K562 (cell line): Measurements from ENCODE around the gene PI4KA. TPM values are rescaled to one million over a fixed set of nuclear protein-coding genes. Genes with fewer than 3 reads are reported as not detected.
A peak's percentile ranks its signal among the peaks of the same experiment; 100 is the strongest.

Experiments
- CSDE1 ChIP-seq, 2 experiments: fragments of 450-650 bp; IDR thresholded peaks; 2 replicates each; pipeline ENCODE4 v1.6.1; 2016; ENCODE audit warnings: mild to moderate bottlenecking in 1 of 2
- ETV6 ChIP-seq, 3 experiments: fragments of 150-350 bp in 1 of 3; sonication (generic) in 1 of 3; formaldehyde crosslinking in 1 of 3; IDR thresholded peaks; 2 replicates each; pipeline versions ENCODE4 v1.6.1 to v1.8.0; 2014 to 2022; ENCODE audit warnings: borderline replicate concordance in 2 of 3, low read depth in 2 of 3, antibody characterized with exemption in 1 of 3, low read length in 1 of 3, mild to moderate bottlenecking in 1 of 3, missing genetic modification reagents in 1 of 3
- IFI16 ChIP-seq: fragments of 250-450 bp; sonication (Bioruptor Pico); IDR thresholded peaks from 2 replicates; pipeline ENCODE4 v2.1.2; 2022; ENCODE audit warnings: mild to moderate bottlenecking, inconsistent platforms
- IRF2 ChIP-seq: sonication (generic); formaldehyde crosslinking; IDR thresholded peaks from 2 replicates; pipeline ENCODE4 v1.8.1; 2022; ENCODE audit warnings: mild to moderate bottlenecking, missing genetic modification reagents
- JUN ChIP-seq, 2 experiments: sonication (generic) in 1 of 2; formaldehyde crosslinking in 1 of 2; IDR thresholded peaks; 2 replicates each; pipeline versions ENCODE4 v1.6.1 to v1.8.0; 2012 to 2022; ENCODE audit warnings: borderline replicate concordance in 2 of 2, mild to moderate bottlenecking in 2 of 2, improper control_type of control experiment in 1 of 2, low read depth in 1 of 2, low read length in 1 of 2, missing genetic modification reagents in 1 of 2
- MAFF ChIP-seq: IDR thresholded peaks from 2 replicates; pipeline ENCODE4 v1.6.1; 2012; ENCODE audit warnings: low read length, improper control_type of control experiment
- NR2C2 ChIP-seq, 2 experiments: fragments of 200-800 bp in 1 of 2; sonication (Bioruptor generic) in 1 of 2; sonication (generic) in 1 of 2; formaldehyde crosslinking in 1 of 2; IDR thresholded peaks; 2 replicates each; pipeline versions ENCODE4 v1.6.1 to v1.8.0; 2016 to 2022; ENCODE audit warnings: mild to moderate bottlenecking in 1 of 2, missing compliant biosample characterization in 1 of 2, missing genetic modification characterization in 1 of 2, missing genetic modification reagents in 1 of 2
- PCBP2 ChIP-seq: fragments of 200-400 bp; formaldehyde crosslinking; IDR thresholded peaks from 2 replicates; pipeline ENCODE4 v1.6.1; 2018; ENCODE audit warnings: low read length, low read depth, mild to moderate bottlenecking, moderate library complexity; ENCODE audit not compliant: poor library complexity, severe bottlenecking
- RBM17 ChIP-seq: fragments of 200-400 bp; formaldehyde crosslinking; IDR thresholded peaks from 2 replicates; pipeline ENCODE4 v1.6.1; 2017; ENCODE audit warnings: low read depth, mild to moderate bottlenecking, low read length, borderline replicate concordance
- RCOR1 ChIP-seq, 2 experiments: IDR thresholded peaks; 2 replicates each; pipeline ENCODE4 v1.6.1; 2012; ENCODE audit warnings: low read depth in 2 of 2, low read length in 2 of 2, borderline replicate concordance in 1 of 2, improper control_type of control experiment in 1 of 2
- STAG1 ChIP-seq: sonication (generic); formaldehyde crosslinking; IDR thresholded peaks from 2 replicates; pipeline ENCODE4 v1.5.0; 2020; ENCODE audit warnings: missing genetic modification reagents, borderline replicate concordance
- ZNF436 ChIP-seq: fragments of 250-450, 450-650 bp; sonication (Bioruptor Pico); formaldehyde crosslinking; IDR thresholded peaks from 2 replicates; pipeline ENCODE4 v1.7.0; 2020; ENCODE audit warnings: mild to moderate bottlenecking
- ZNF445 ChIP-seq: fragments of 250-450 bp; sonication (Bioruptor Pico); IDR thresholded peaks from 2 replicates; pipeline ENCODE4 v1.4.0; 2020; ENCODE audit warnings: low read depth, mild to moderate bottlenecking, moderate library complexity
- polyA plus RNA-seq, 8 experiments: library from polyadenylated mRNA; depleted of rRNA in 4 of 8; stranded (reverse) in 5 of 8; unstranded in 3 of 8; fragments of >200 nt; fragmentation: Nextera tagmentation in 2 of 8; fragmentation: Illumina TruSeq in 1 of 8; extraction: Ambion mirVana in 2 of 8; extraction: Trizol in 1 of 8; gene quantifications; 2 replicates each; pipeline versions ENCODE4 v1.2.1 to v1.2.3, GENCODE V29; 2011 to 2014; ENCODE audit warnings: inconsistent platforms in 1 of 8, missing spikeins in 1 of 8
- total RNA-seq, 7 experiments: library from RNA; depleted of rRNA in 6 of 7; stranded (reverse); fragments of >200 nt in 6 of 7; fragmentation: Illumina TruSeq in 2 of 7; extraction: Trizol in 2 of 7; gene quantifications; 2 replicates each; pipeline versions ENCODE4 v1.2.1 to v1.2.3, GENCODE V29; 2011 to 2021; ENCODE audit warnings: low replicate concordance in 1 of 7
- TF ChIP-seq, protein P1 (sequence below): fragments of 450-650 bp; formaldehyde crosslinking; IDR thresholded peaks from 2 replicates; pipeline ENCODE4 v1.4.0; 2020; ENCODE audit warnings: mild to moderate bottlenecking

The PI4KA gene
- total and polyA plus RNA-seq, 9 of the 15 experiments (the other 6 are each of a cell fraction or from before 2014, with no cell fraction given): 7.3 to 187 (median 84.7) TPM

DNA sequence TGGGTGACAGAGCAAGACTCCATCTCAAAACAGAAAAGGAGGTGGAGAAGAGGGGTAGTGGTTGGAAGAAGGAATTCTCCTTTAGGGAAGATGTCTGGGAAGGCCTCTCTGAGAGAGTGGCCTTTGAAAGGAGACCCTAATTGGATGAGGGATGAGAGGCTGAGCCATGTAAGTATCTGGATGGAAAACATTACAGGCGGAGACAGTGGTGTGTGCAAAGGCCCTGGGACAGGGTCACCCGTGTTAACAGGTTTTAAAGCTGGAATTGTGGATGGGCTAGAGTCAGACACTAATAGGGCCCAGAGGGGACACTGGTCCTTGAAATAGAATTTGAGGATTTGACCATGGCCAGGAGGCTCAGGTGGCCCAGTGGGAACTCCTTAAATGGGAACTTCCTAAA is 10.6 kb upstream of the PI4KA start (continued):
- TF ChIP-seq JUN (IDR thresholded peaks at IDR 0.05; ENCODE audit: borderline replicate concordance, low read depth, low read length) (no peak), JUN (CRISPR knock-in tag; IDR thresholded peaks at IDR 0.05; ENCODE audit: borderline replicate concordance) (no peak), RCOR1 (IDR thresholded peaks at IDR 0.05; ENCODE audit: borderline replicate concordance in 1 of 2, low read depth in 2 of 2, low read length in 2 of 2) (0 out of 4 replicates have a peak, but pooled peaks of 1 of the 2 experiments have one; percentile 17), ETV6 (IDR thresholded peaks at IDR 0.05; ENCODE audit: borderline replicate concordance in 1 of 2, low read depth in 2 of 2, low read length in 1 of 2) (no peak), ETV6 (CRISPR knock-in tag; IDR thresholded peaks at IDR 0.05; ENCODE audit: borderline replicate concordance) (no peak), NR2C2 (CRISPR knock-in tag; IDR thresholded peaks at IDR 0.05) (no peak), NR2C2 (tag; IDR thresholded peaks at IDR 0.05) (no peak), ZNF445 (CRISPR knock-in tag) (no peak), ZNF436 (peak; percentile 73), MAFF (no peak), PCBP2 (no peak), STAG1 (CRISPR knock-in tag) (no peak), RBM17 (no peak), CSDE1 (IDR thresholded peaks at IDR 0.05) (no peak), IRF2 (CRISPR knock-in tag) (no peak), IFI16 (0 out of 2 replicates have a peak, but pooled peaks have one; percentile 41)
- TF ChIP-seq, protein P1, sequence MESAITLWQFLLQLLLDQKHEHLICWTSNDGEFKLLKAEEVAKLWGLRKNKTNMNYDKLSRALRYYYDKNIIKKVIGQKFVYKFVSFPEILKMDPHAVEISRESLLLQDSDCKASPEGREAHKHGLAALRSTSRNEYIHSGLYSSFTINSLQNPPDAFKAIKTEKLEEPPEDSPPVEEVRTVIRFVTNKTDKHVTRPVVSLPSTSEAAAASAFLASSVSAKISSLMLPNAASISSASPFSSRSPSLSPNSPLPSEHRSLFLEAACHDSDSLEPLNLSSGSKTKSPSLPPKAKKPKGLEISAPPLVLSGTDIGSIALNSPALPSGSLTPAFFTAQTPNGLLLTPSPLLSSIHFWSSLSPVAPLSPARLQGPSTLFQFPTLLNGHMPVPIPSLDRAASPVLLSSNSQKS (CRISPR knock-in tag): no peak
